ENCODE data around the gene NOD2.

DNA sequence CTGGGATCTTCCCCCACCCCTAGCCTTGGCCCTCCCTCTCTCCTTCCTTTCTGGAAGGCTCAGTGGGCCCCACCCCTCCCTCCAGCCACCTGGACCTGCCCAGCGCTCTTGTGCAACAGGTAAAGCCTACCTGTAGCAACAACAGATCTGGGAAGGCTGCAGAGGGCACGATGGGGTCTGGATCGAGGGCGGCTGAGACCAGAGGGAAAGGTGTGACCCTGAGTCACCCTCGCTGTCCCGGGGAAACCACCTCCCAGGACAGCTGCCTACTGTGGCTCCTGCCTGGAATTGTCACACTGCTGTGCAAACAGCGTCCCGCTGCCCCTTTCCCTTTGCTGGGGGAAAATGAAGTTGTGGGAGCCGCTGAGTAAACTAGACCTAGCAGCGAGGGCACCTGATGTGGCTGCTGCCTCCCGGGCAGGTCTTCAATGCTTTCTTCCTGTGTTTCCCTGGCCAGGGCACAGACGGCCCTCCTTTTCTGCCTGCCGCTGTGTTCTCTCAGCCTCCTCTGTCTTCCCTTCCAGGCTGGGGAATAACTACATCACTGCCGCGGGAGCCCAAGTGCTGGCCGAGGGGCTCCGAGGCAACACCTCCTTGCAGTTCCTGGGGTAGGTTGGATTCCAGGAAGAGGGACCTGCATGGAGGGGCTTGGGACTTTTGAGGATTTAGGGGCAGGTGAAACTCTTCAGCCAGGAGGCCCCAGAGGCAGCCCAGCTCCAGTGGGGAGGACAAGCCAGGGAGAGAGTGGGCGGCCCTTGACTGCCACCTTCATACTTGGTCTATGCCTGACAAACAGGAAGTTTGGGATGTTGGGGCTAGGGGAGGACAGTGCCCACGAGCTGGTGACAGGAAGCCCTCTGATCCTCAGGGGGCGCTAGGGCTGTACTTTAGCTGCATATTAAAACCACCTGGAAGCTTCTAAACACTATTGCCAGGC lies 26.3 kb downstream of the NOD2 start:
- no peak for TF ChIP-seq POLR2AphosphoS5 (IDR thresholded peaks at IDR 0.05; ENCODE audit: low read depth, low read length)
- TF ChIP-seq, protein P1, sequence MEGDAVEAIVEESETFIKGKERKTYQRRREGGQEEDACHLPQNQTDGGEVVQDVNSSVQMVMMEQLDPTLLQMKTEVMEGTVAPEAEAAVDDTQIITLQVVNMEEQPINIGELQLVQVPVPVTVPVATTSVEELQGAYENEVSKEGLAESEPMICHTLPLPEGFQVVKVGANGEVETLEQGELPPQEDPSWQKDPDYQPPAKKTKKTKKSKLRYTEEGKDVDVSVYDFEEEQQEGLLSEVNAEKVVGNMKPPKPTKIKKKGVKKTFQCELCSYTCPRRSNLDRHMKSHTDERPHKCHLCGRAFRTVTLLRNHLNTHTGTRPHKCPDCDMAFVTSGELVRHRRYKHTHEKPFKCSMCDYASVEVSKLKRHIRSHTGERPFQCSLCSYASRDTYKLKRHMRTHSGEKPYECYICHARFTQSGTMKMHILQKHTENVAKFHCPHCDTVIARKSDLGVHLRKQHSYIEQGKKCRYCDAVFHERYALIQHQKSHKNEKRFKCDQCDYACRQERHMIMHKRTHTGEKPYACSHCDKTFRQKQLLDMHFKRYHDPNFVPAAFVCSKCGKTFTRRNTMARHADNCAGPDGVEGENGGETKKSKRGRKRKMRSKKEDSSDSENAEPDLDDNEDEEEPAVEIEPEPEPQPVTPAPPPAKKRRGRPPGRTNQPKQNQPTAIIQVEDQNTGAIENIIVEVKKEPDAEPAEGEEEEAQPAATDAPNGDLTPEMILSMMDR (IDR thresholded peaks at IDR 0.05) = no peak
- TF ChIP-seq SIN3A (IDR thresholded peaks at IDR 0.05; ENCODE audit: borderline replicate concordance, insufficient read depth, low read depth, low read length) = no peak
- TF ChIP-seq, protein P2, sequence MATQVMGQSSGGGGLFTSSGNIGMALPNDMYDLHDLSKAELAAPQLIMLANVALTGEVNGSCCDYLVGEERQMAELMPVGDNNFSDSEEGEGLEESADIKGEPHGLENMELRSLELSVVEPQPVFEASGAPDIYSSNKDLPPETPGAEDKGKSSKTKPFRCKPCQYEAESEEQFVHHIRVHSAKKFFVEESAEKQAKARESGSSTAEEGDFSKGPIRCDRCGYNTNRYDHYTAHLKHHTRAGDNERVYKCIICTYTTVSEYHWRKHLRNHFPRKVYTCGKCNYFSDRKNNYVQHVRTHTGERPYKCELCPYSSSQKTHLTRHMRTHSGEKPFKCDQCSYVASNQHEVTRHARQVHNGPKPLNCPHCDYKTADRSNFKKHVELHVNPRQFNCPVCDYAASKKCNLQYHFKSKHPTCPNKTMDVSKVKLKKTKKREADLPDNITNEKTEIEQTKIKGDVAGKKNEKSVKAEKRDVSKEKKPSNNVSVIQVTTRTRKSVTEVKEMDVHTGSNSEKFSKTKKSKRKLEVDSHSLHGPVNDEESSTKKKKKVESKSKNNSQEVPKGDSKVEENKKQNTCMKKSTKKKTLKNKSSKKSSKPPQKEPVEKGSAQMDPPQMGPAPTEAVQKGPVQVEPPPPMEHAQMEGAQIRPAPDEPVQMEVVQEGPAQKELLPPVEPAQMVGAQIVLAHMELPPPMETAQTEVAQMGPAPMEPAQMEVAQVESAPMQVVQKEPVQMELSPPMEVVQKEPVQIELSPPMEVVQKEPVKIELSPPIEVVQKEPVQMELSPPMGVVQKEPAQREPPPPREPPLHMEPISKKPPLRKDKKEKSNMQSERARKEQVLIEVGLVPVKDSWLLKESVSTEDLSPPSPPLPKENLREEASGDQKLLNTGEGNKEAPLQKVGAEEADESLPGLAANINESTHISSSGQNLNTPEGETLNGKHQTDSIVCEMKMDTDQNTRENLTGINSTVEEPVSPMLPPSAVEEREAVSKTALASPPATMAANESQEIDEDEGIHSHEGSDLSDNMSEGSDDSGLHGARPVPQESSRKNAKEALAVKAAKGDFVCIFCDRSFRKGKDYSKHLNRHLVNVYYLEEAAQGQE (IDR thresholded peaks at IDR 0.05; ENCODE audit: insufficient read depth in 1 of 2, low read depth in 2 of 2, low read length in 1 of 2) = no peak

Data from Panc1 (cell line).